B cell (primary cell): ENCODE measurements around the gene MOCS2. TPM values are rescaled to one million over a fixed set of nuclear protein-coding genes. Genes with fewer than 3 reads are reported as not detected.

Experiments
- ATAC-seq: fragments of 200-7000 bp; cut with Tn5 transposase; one replicate; pipeline ENCODE4 v1.10.0; 2021; ENCODE audit warnings: low read depth, mild to moderate bottlenecking, moderate number of reproducible peaks, moderate library complexity
- CTCF ChIA-PET: fragments of 350-600 bp; sonication (Branson Sonifier 250); formaldehyde crosslinking; loops from one replicate; lab custom pipeline; 2021; ENCODE audit warnings: antibody characterized with exemption, inconsistent platforms; lab: Charles Lee
- POLR2A ChIA-PET: fragments of 350-600 bp; sonication (Branson Sonifier 250); formaldehyde crosslinking; loops from one replicate; lab custom pipeline; 2021; ENCODE audit warnings: antibody characterized with exemption; lab: Charles Lee
- DNase-seq: peaks from one replicate; pipeline ENCODE4 v3.0.0; 2013
- H2AFZ ChIP-seq: 2 replicates; pipeline ENCODE4 v1.6.1; 2012; ENCODE audit warnings: mild to moderate bottlenecking, low read depth, low read length; ENCODE audit not compliant: insufficient read depth, poor library complexity, severe bottlenecking
- H3K27ac ChIP-seq, 2 donors: 1 replicate in 1 of 2; 2 replicates in 1 of 2; pipeline ENCODE4 v1.5.1; 2012 to 2013; ENCODE audit warnings: low read length in 2 of 2, mild to moderate bottlenecking in 2 of 2, moderate library complexity in 1 of 2
- H3K27me3 ChIP-seq, 4 experiments: fragments of 200-600 bp in 1 of 4; sonication (generic) in 1 of 4; replicated peaks in 1 of 4; 1 replicate in 2 of 4; 2 replicates in 2 of 4; pipeline versions ENCODE4 v1.6.1 to v1.7.0; 2013 to 2016; ENCODE audit warnings: low read length in 3 of 4, mild to moderate bottlenecking in 2 of 4, mixed read lengths in 1 of 4, moderate library complexity in 1 of 4; ENCODE audit not compliant: insufficient read depth in 4 of 4, control insufficient read depth in 3 of 4; ENCODE audit errors: control extremely low read depth in 1 of 4
- H3K36me3 ChIP-seq, 2 experiments: replicated peaks in 1 of 2; 1 replicate in 1 of 2; 2 replicates in 1 of 2; pipeline versions ENCODE4 v1.6.1 to v1.7.1; 2013; ENCODE audit warnings: low read length in 1 of 2; ENCODE audit not compliant: insufficient read depth in 2 of 2, control insufficient read depth in 1 of 2; ENCODE audit errors: control extremely low read depth in 1 of 2, extremely low read depth in 1 of 2
- H3K4me1 ChIP-seq, 2 donors: fragments of 200-600 bp in 1 of 2; sonication (generic) in 1 of 2; 1 replicate in 1 of 2; 2 replicates in 1 of 2; pipeline versions ENCODE4 v1.5.1 to v1.6.1; 2013 to 2017; ENCODE audit warnings: low read length in 2 of 2; ENCODE audit not compliant: control insufficient read depth in 2 of 2, insufficient read depth in 2 of 2
- H3K4me2 ChIP-seq: replicated peaks from 2 replicates; pipeline ENCODE3; 2012; ENCODE audit warnings: mild to moderate bottlenecking, low read depth, low read length; ENCODE audit not compliant: poor library complexity, severe bottlenecking
- H3K4me3 ChIP-seq, 5 experiments: fragments of 200-600 bp in 1 of 5; sonication (generic) in 1 of 5; 1 replicate in 3 of 5; 2 replicates in 2 of 5; pipeline versions ENCODE4 v1.5.1 to v1.7.0; 2011 to 2016; ENCODE audit warnings: low read length in 4 of 5, mild to moderate bottlenecking in 4 of 5, low read depth in 2 of 5, control low read depth in 1 of 5, moderate library complexity in 1 of 5; ENCODE audit not compliant: insufficient read depth in 1 of 5; ENCODE audit errors: control extremely low read depth in 1 of 5, extremely low read depth in 1 of 5
- H3K79me2 ChIP-seq: fragments of 200-600 bp; sonication (generic); one replicate; pipeline ENCODE4 v1.6.0; 2016; ENCODE audit warnings: low read length; ENCODE audit not compliant: control insufficient read depth, insufficient read depth
- H3K9ac ChIP-seq: fragments of 200-600 bp; sonication (generic); 2 replicates; pipeline ENCODE4 v1.6.1; 2017; ENCODE audit warnings: mild to moderate bottlenecking, low read length, moderate library complexity
- H3K9me3 ChIP-seq, 3 donors: one replicate each; pipeline versions ENCODE4 v1.6.1 to v1.7.1; 2013; ENCODE audit warnings: low read length in 2 of 3; ENCODE audit not compliant: control insufficient read depth in 2 of 3, insufficient read depth in 1 of 3; ENCODE audit errors: control extremely low read depth in 1 of 3
- H4K20me1 ChIP-seq: 2 replicates; pipeline ENCODE4 v1.6.0; 2012; ENCODE audit warnings: mild to moderate bottlenecking, low read length; ENCODE audit not compliant: insufficient read depth, control insufficient read depth, poor library complexity, severe bottlenecking
- H3K27ac Mint-ChIP-seq: one replicate; pipeline ENCODE4 v1.8.0; 2021; ENCODE audit warnings: mixed read lengths
- H3K27me3 Mint-ChIP-seq: one replicate; pipeline ENCODE4 v1.8.0; 2021; ENCODE audit warnings: mixed read lengths
- H3K4me1 Mint-ChIP-seq: one replicate; pipeline ENCODE4 v1.8.0; 2021; ENCODE audit warnings: mixed read lengths
- H3K4me3 Mint-ChIP-seq: one replicate; pipeline ENCODE4 v1.8.0; 2021; ENCODE audit warnings: mixed read lengths
- H3K9me3 Mint-ChIP-seq: one replicate; pipeline ENCODE4 v1.8.0; 2022; ENCODE audit warnings: mixed read lengths; ENCODE audit not compliant: insufficient read depth
- EZH2 ChIP-seq: IDR thresholded peaks from 2 replicates; pipeline ENCODE4 v1.6.1; 2012; ENCODE audit warnings: borderline replicate concordance, low read depth, mild to moderate bottlenecking, moderate library complexity, low read length; ENCODE audit not compliant: insufficient read depth, poor library complexity, severe bottlenecking
- WGBS: methylation state at CpG from one replicate; pipeline ENCODE4 v1.1.5; 2013; ENCODE audit warnings: missing lambda C conversion rate; ENCODE audit not compliant: insufficient coverage; 5-methylcytosine and 5-hydroxymethylcytosine counted together
- intact Hi-C: fragments of 100-400 bp; cut with micrococcal nuclease; formaldehyde crosslinking; loops from one replicate; pipeline ENCODE4 v1.10.0; 2022
- polyA plus RNA-seq: library from polyadenylated mRNA; depleted of rRNA; stranded (reverse); fragments of >200 nt; gene quantifications from 2 replicates; pipeline ENCODE4 v1.2.3, GENCODE V29; 2012
- total RNA-seq, 2 donors: library from RNA; stranded (reverse); fragments of 120-200 nt in 1 of 2; gene quantifications; 1 replicate in 1 of 2; 2 replicates in 1 of 2; pipeline versions ENCODE4 v1.2.3 to v1.2.4, GENCODE V29; 2013 to 2022
- TF ChIP-seq, protein P1 (sequence below): fragments of 200-600 bp; IDR thresholded peaks from one replicate; pipeline ENCODE4 v1.8.0; 2022; ENCODE audit warnings: antibody characterized with exemption, mild to moderate bottlenecking

MOCS2 gene
- total and polyA plus RNA-seq, 2 donors (not counting 1 experiment from before 2014, with no cell fraction given): 7.5 to 15.3 TPM

DNA sequence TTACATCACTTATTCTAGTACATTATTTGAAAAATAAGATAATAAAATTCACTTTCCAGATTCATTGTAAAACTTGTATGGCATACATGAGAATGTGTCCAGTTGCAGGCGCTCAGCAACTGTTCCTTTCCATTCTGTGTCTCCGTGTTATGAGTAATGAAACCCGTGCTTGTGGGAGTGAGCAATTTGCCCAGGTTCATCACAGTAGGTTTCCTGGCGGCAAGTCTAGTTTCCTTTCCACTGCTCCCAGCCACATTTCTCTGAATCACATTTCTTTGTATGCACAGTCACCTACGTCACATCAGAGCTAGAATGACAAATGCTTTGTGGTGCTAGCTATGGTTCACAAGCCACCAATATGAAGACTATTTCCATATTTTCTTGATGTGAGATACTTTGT lies 39.9 kb downstream of the MOCS2 start:
- TF ChIP-seq, protein P1, sequence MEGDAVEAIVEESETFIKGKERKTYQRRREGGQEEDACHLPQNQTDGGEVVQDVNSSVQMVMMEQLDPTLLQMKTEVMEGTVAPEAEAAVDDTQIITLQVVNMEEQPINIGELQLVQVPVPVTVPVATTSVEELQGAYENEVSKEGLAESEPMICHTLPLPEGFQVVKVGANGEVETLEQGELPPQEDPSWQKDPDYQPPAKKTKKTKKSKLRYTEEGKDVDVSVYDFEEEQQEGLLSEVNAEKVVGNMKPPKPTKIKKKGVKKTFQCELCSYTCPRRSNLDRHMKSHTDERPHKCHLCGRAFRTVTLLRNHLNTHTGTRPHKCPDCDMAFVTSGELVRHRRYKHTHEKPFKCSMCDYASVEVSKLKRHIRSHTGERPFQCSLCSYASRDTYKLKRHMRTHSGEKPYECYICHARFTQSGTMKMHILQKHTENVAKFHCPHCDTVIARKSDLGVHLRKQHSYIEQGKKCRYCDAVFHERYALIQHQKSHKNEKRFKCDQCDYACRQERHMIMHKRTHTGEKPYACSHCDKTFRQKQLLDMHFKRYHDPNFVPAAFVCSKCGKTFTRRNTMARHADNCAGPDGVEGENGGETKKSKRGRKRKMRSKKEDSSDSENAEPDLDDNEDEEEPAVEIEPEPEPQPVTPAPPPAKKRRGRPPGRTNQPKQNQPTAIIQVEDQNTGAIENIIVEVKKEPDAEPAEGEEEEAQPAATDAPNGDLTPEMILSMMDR: no peak
- no peak for TF ChIP-seq EZH2
- Histone ChIP-seq H3K36me3 (no peaks in the 10 kb centered on the region), H4K20me1 (no peaks in the 10 kb centered on the region), H3K4me3 (no peak overlapping the region), H3K27ac (no peak overlapping the region), H3K4me2 (no peak overlapping the region), H3K79me2 (no peaks in the 10 kb centered on the region), H3K4me1 (no peaks in the 10 kb centered on the region), H3K9me3 (no peaks in the 10 kb centered on the region), H2AFZ (no peak overlapping the region), H3K27me3 (no peaks in the 10 kb centered on the region), H3K9ac (no peak overlapping the region)
- Mint-ChIP-seq H3K4me1 (no peaks in the 10 kb centered on the region), H3K27ac (no peak overlapping the region), H3K9me3 (no peaks in the 10 kb centered on the region), H3K4me3 (no peak overlapping the region), H3K27me3 (peaks cover 10% of the 10 kb centered on the region)
- intact Hi-C loops: no loop called here
- ChIA-PET CTCF (no interaction called here), POLR2A (no interaction called here)
- 88% methylated on average over 3 of the region's 5 CpGs for WGBS
- ATAC-seq (no peak), DNase-seq (no peak)

DNA sequence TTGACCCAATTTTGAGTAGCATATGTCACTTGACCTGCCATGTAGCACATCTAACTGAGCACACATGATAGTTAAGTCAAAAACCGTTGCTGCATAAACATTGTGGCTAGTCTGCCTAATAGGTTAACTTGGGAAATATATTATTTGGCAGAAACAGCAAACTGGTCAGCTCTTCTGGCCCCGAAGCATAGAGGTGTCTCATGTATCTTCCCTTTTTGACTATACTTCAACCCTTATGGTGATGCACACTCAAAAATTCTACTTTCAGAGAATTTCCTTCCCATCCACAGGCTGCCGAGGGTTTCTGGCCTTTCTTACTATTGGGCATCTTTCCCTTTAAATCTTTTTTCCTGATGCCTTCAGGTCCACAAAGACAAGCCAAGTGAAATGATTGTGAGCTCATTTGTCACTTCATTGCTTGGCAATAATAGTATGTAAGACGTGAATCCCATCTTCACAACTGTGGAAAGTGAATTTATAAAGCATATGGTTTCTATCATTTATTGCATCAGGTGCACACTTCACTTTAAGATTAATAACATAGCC lies 41.2 kb downstream of the MOCS2 start:
- H4K20me1 ChIP-seq: no peaks in the 10 kb centered on the region
- no peak overlapping the region for H2AFZ ChIP-seq
- H3K27ac ChIP-seq: no peak overlapping the region
- no peaks in the 10 kb centered on the region for H3K79me2 ChIP-seq
- WGBS: 74% methylated on average over 3 of the region's 4 CpGs
- H3K4me1 ChIP-seq: no peaks in the 10 kb centered on the region
- no peak overlapping the region for H3K4me3 Mint-ChIP-seq
- no peaks in the 10 kb centered on the region for H3K9me3 Mint-ChIP-seq
- no peak for ATAC-seq
- H3K4me1 Mint-ChIP-seq: no peaks in the 10 kb centered on the region
- no peak overlapping the region for H3K27ac Mint-ChIP-seq
- H3K4me3 ChIP-seq: no peak overlapping the region
- H3K9ac ChIP-seq: no peak overlapping the region
- no peak overlapping the region for H3K4me2 ChIP-seq
- DNase-seq: no peak
- no peaks in the 10 kb centered on the region for H3K27me3 ChIP-seq
- H3K9me3 ChIP-seq: no peaks in the 10 kb centered on the region
- intact Hi-C loops: no loop called here
- ChIA-PET CTCF (no interaction called here), POLR2A (no interaction called here)
- no peaks in the 10 kb centered on the region for H3K36me3 ChIP-seq
- peaks cover 8% of the 10 kb centered on the region for H3K27me3 Mint-ChIP-seq
- TF ChIP-seq EZH2: no peak
- TF ChIP-seq, protein P1: no peak
